Neuronal stem cell (in vitro differentiated cells): ENCODE data around the gene MEF2C.

ENCODE experiments used
- DNase-seq: peaks from one replicate; pipeline ENCODE4 v3.0.0-alpha.2; 2013; ENCODE audit warnings: low spot score
- H2AFZ ChIP-seq: one replicate; pipeline ENCODE4 v1.6.1; 2013; ENCODE audit warnings: mild to moderate bottlenecking, low read length, inconsistent platforms
- H2AK5ac ChIP-seq: 2 replicates; pipeline ENCODE4 v1.6.1; 2013; ENCODE audit warnings: low read depth, mild to moderate bottlenecking, inconsistent platforms, low read length, moderate library complexity, mixed read lengths
- H2BK120ac ChIP-seq: 2 replicates; pipeline ENCODE4 v1.6.1; 2013; ENCODE audit warnings: low read depth, mild to moderate bottlenecking, inconsistent platforms, low read length, moderate library complexity, mixed read lengths
- H2BK12ac ChIP-seq: one replicate; pipeline ENCODE4 v1.6.1; 2013; ENCODE audit warnings: low read length, inconsistent platforms
- H2BK15ac ChIP-seq: 2 replicates; pipeline ENCODE4 v1.6.1; 2013; ENCODE audit warnings: mild to moderate bottlenecking, low read length, inconsistent platforms, mixed read lengths
- H2BK5ac ChIP-seq: one replicate; pipeline ENCODE4 v1.6.1; 2013; ENCODE audit warnings: inconsistent platforms, mild to moderate bottlenecking, low read length, moderate library complexity
- H3K14ac ChIP-seq: one replicate; pipeline ENCODE4 v1.6.1; 2013; ENCODE audit warnings: low read length, inconsistent platforms
- H3K18ac ChIP-seq: 2 replicates; pipeline ENCODE4 v1.6.1; 2013; ENCODE audit warnings: low read length, inconsistent platforms
- H3K23ac ChIP-seq: 2 replicates; pipeline ENCODE4 v1.6.1; 2013; ENCODE audit warnings: low read depth, mild to moderate bottlenecking, mixed read lengths, low read length, inconsistent platforms; ENCODE audit not compliant: poor library complexity
- H3K27ac ChIP-seq: replicated peaks from 3 replicates; pipeline ENCODE4 v1.5.1; 2013; ENCODE audit warnings: low read length, inconsistent platforms
- H3K27me3 ChIP-seq, 3 experiments: 2 replicates each; pipeline ENCODE4 v1.6.1; 2013; ENCODE audit warnings: low read length in 3 of 3, mild to moderate bottlenecking in 2 of 3, inconsistent platforms in 1 of 3, low read depth in 1 of 3, mixed read lengths in 1 of 3, moderate library complexity in 1 of 3; ENCODE audit not compliant: control insufficient read depth in 3 of 3, insufficient read depth in 3 of 3
- H3K36me3 ChIP-seq, 2 donors: replicated peaks in 1 of 2; 2 replicates each; pipeline ENCODE4 v1.6.1; 2013; ENCODE audit warnings: low read length in 2 of 2; ENCODE audit not compliant: control insufficient read depth in 2 of 2, insufficient read depth in 2 of 2
- H3K4ac ChIP-seq: 2 replicates; pipeline ENCODE4 v1.6.1; 2013; ENCODE audit warnings: inconsistent platforms, mild to moderate bottlenecking, low read length, moderate library complexity
- H3K4me1 ChIP-seq, 2 donors: 1 replicate in 1 of 2; 2 replicates in 1 of 2; pipeline ENCODE4 v1.6.1; 2013; ENCODE audit warnings: low read length in 2 of 2, low read depth in 1 of 2; ENCODE audit not compliant: control insufficient read depth in 2 of 2, insufficient read depth in 1 of 2
- H3K4me2 ChIP-seq: one replicate; pipeline ENCODE4 v1.6.1; 2013; ENCODE audit warnings: mild to moderate bottlenecking, low read length, inconsistent platforms; ENCODE audit not compliant: insufficient read depth, poor library complexity, severe bottlenecking
- H3K4me3 ChIP-seq, 2 donors: 2 replicates each; pipeline ENCODE4 v1.5.1; 2013; ENCODE audit warnings: low read length in 2 of 2, mild to moderate bottlenecking in 2 of 2, inconsistent platforms in 1 of 2, moderate library complexity in 1 of 2
- H3K79me1 ChIP-seq: one replicate; pipeline ENCODE4 v1.6.1; 2013; ENCODE audit warnings: low read depth, mild to moderate bottlenecking, inconsistent platforms, low read length, moderate library complexity
- H3K9ac ChIP-seq: one replicate; pipeline ENCODE4 v1.6.1; 2013; ENCODE audit warnings: mild to moderate bottlenecking, low read depth, low read length, inconsistent platforms; ENCODE audit not compliant: poor library complexity
- H3K9me3 ChIP-seq, 2 donors: replicated peaks in 1 of 2; 2 replicates each; pipeline versions ENCODE3 to v1.6.1; 2013; ENCODE audit warnings: low read length in 2 of 2, mild to moderate bottlenecking in 2 of 2, inconsistent platforms in 1 of 2, low read depth in 1 of 2, mixed read lengths in 1 of 2, moderate library complexity in 1 of 2; ENCODE audit not compliant: control insufficient read depth in 2 of 2, insufficient read depth in 1 of 2
- H4K8ac ChIP-seq: one replicate; pipeline ENCODE4 v1.6.1; 2013; ENCODE audit warnings: low read depth, mild to moderate bottlenecking, inconsistent platforms, low read length, moderate library complexity
- H4K91ac ChIP-seq: one replicate; pipeline ENCODE4 v1.6.1; 2013; ENCODE audit warnings: low read length, low read depth, mild to moderate bottlenecking, inconsistent platforms; ENCODE audit not compliant: poor library complexity
- WGBS, 2 donors: extraction: QIAGEN DNeasy Blood & Tissue Kit; methylation state at CpG; one replicate each; pipeline ENCODE4 v1.1.7; 2013; ENCODE audit warnings: missing lambda C conversion rate in 2 of 2, mixed read lengths in 1 of 2; ENCODE audit not compliant: insufficient read length in 2 of 2, insufficient replicate concordance in 1 of 2; ENCODE audit errors: extremely low coverage in 2 of 2; 5-methylcytosine and 5-hydroxymethylcytosine counted together

Gene MEF2C

DNA sequence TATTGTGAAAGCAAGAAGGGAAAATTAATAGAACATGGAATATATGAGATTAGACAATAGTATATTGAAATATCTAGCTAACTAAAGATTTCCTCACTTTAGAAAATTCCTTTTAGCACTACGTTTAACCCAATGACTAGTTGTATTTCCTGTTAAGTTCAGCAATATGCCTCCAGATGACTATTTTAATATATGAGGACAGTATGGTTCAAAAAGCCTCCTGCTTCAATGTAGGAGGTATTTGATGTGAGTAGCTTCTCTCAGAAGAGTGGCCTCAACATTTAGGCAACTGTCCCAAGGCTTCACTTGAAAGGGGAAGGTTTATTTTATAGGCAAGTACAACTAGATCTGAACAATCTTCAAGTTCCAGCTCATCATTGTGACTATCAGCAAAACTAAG is 2.0 kb upstream of the MEF2C start:
- no peak overlapping the region for H3K27ac ChIP-seq
- H3K23ac ChIP-seq, result no peak overlapping the region
- WGBS, 2 donors, result no CpG with 5 or more reads among the region's 1 CpG
- H2BK5ac ChIP-seq, result no peak overlapping the region
- no peak overlapping the region for H2AFZ ChIP-seq
- peaks cover 0 to 9% of the 10 kb centered on the region in 2 donors for H3K4me1 ChIP-seq
- H3K27me3 ChIP-seq, result peaks cover 0 to 15% (median 14%) of the 10 kb centered on the region in 3 experiments
- H3K9me3 ChIP-seq, result no peaks in the 10 kb centered on the region
- H3K4me3 ChIP-seq, result no peak overlapping the region
- H3K9ac ChIP-seq, result no peak overlapping the region
- no peak overlapping the region for H4K91ac ChIP-seq
- H3K4me2 ChIP-seq, result no peak overlapping the region
- H4K8ac ChIP-seq, result no peak overlapping the region
- DNase-seq, result no peak
- no peak overlapping the region for H3K4ac ChIP-seq
- H3K36me3 ChIP-seq, result no peaks in the 10 kb centered on the region
- no peak overlapping the region for H2BK15ac ChIP-seq
- H3K79me1 ChIP-seq, result no peaks in the 10 kb centered on the region
- no peak overlapping the region for H2BK12ac ChIP-seq
- no peak overlapping the region for H3K18ac ChIP-seq
- H2BK120ac ChIP-seq, result no peak overlapping the region
- H2AK5ac ChIP-seq, result no peak overlapping the region
- no peak overlapping the region for H3K14ac ChIP-seq

DNA sequence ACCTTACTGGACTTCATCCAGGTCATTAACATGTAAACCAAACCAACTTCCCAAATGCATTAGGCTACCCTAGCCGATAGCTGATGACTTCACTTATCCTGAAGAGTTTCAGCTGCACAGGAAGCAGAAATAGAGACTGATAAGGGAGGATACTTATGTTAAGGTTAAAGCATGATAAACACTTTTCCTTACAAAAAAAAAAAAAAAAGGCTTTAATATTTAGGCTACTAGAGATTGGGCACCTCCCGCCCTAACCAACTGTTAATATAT is 1.6 kb upstream of the MEF2C start:
- no peak for DNase-seq
- Histone ChIP-seq H3K27ac (no peak overlapping the region), H2BK120ac (no peak overlapping the region), H3K79me1 (no peaks in the 10 kb centered on the region), H3K27me3 (peaks cover 0 to 11% (median 10%) of the 10 kb centered on the region in 3 experiments), H3K4ac (no peak overlapping the region), H2BK5ac (no peak overlapping the region), H4K91ac (no peak overlapping the region), H4K8ac (no peak overlapping the region), H2AFZ (peak overlapping the region; percentile 86), H3K4me3 (peak overlapping the region in 1 of 2 donors; percentile 60), H3K14ac (no peak overlapping the region), H2AK5ac (no peak overlapping the region), H3K18ac (no peak overlapping the region), H3K4me2 (peak overlapping the region; percentile 70), H3K36me3 (no peaks in the 10 kb centered on the region), H3K9ac (no peak overlapping the region), H3K9me3 (no peaks in the 10 kb centered on the region), H3K23ac (no peak overlapping the region), H3K4me1 (peaks cover 0 to 9% of the 10 kb centered on the region in 2 donors), H2BK15ac (no peak overlapping the region), H2BK12ac (no peak overlapping the region)
- WGBS, 2 donors, result no CpG with 5 or more reads among the region's 2 CpGs

DNA sequence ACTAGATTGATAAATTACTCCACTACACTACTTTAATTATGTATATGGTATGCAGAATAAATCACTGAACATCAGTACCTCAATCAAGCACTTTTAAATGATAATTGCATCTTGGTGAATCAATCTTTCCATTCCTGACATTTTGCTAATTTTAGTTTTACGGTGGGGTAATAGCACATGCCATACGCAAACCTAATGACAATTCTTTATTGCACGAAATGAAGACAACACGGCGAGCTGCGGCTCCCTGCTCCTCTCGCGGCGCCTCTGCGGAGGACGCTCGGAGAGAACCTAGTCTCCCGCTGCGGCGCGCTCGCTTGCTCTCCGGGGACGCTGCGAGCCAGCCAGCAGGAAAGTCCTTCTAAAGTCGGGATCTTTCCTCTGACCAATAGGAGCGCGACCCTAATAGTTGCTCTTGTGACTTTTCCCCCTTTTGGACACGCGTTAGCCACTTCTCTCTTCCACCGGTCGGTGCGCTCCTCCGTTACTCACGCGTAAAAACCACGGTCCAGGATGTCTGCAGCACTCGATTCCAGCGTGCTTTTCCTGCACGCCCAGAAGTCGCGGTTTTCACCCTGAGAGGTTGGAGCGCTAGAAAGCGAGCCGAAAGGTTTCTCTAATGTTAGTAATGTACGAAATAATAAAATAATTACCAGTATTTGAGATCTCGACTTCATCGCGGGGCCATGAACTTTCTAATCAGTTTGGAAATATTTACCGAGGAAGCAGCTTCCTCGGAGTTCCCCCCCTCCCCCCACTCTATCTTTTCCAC is 1.0 kb upstream of the MEF2C start:
- Histone ChIP-seq H3K9me3 (no peaks in the 10 kb centered on the region), H2BK15ac (no peak overlapping the region), H3K4me3 (peak overlapping the region; percentile 60 to 82), H3K79me1 (no peaks in the 10 kb centered on the region), H3K23ac (no peak overlapping the region), H3K27me3 (peaks cover 0 to 11% (median 7%) of the 10 kb centered on the region in 3 experiments), H2BK12ac (no peak overlapping the region), H3K18ac (no peak overlapping the region), H3K4ac (no peak overlapping the region), H3K36me3 (no peaks in the 10 kb centered on the region), H4K91ac (no peak overlapping the region), H3K27ac (no peak overlapping the region), H4K8ac (no peak overlapping the region), H3K4me1 (peaks cover 0 to 9% of the 10 kb centered on the region in 2 donors), H2AK5ac (no peak overlapping the region), H2BK120ac (no peak overlapping the region), H2BK5ac (no peak overlapping the region), H3K14ac (no peak overlapping the region), H3K4me2 (peak overlapping the region; percentile 70), H3K9ac (no peak overlapping the region), H2AFZ (peak overlapping the region; percentile 86)
- WGBS, 2 donors, result no CpG with 5 or more reads among the region's 46 CpGs
- no peak for DNase-seq

DNA sequence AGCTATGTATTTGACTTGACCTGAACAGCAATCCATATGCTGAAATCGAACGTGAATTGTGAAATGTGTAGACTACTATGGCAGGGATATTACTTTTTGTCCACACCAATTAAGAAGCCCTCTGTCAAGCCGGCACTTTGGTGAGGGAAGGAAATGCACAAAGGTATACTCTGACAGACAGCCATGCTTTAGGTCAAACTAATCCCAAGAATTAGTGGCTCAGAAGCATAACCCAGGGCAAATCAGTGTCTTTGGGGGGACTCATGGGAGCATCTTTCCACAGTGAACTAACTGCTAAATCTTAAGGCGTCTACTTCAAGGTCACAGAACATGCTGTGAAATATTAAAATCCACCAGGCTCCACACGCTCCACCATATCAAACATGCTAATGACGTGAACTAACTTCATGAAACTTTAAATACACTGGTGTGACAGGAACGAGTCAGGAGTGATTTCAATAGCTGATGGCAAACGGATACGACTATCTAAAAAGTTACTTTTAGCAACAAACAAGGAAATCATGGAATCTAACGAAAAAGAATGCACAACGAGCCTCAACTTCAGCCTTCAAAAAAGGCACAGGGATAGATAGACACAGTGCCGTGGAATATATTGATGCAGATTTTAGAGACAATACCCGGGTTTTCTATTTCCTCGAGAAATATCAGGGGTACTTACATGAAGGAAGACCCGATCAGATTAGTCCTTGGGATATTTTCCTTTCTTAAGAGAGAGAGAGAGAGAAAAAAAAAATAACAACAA is 527 bp downstream of the MEF2C start:
- Histone ChIP-seq H2BK5ac (no peak overlapping the region), H2AK5ac (no peak overlapping the region), H3K9ac (no peak overlapping the region), H3K23ac (no peak overlapping the region), H2BK15ac (no peak overlapping the region), H3K14ac (no peak overlapping the region), H2BK120ac (no peak overlapping the region), H3K4ac (no peak overlapping the region), H3K27me3 (peaks cover 0 to 8% (median 6%) of the 10 kb centered on the region in 3 experiments), H3K18ac (no peak overlapping the region), H3K4me2 (peak overlapping the region; percentile 61), H4K8ac (no peak overlapping the region), H3K27ac (no peak overlapping the region), H3K79me1 (no peaks in the 10 kb centered on the region), H2AFZ (peak overlapping the region; percentile 86), H4K91ac (no peak overlapping the region), H2BK12ac (no peak overlapping the region), H3K4me3 (peak overlapping the region; percentile 60 to 82), H3K36me3 (no peaks in the 10 kb centered on the region), H3K9me3 (no peaks in the 10 kb centered on the region), H3K4me1 (peaks cover 0 to 9% of the 10 kb centered on the region in 2 donors)
- no peak for DNase-seq
- no CpG with 5 or more reads among the region's 15 CpGs for WGBS, 2 donors
